ENCODE results near the gene ARMH4. TPM values are rescaled to one million over a fixed set of nuclear protein-coding genes. Genes with fewer than 3 reads are reported as not detected.

ARMH4 gene
- polyA plus RNA-seq, 3 donors = 0.07 TPM; not detected in 2

DNA sequence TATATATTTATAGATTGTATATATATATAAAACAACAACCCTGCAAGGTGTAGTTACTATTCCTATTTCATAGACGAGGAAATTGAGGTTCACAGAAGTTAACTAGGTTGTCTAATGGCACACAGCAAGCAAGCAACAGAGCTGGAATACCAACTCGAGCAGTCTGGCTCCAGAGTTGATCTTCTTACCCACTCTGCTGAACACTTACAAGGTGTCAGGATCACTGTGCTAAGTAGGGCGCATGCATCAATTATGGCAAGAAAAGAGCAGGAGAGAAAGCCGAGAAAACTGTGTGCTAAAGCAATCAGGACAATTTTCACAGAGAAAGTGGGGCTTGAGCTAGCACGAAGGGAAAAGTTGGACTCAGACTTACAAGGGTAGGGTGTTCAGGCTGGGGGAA lies 15.9 kb upstream of the ARMH4 start:
- peaks cover 3 to 7% (median 4%) of the 10 kb centered on the region in 3 donors for H3K27me3 Mint-ChIP-seq (ENCODE audit: low read depth in 3 of 3)

DNA sequence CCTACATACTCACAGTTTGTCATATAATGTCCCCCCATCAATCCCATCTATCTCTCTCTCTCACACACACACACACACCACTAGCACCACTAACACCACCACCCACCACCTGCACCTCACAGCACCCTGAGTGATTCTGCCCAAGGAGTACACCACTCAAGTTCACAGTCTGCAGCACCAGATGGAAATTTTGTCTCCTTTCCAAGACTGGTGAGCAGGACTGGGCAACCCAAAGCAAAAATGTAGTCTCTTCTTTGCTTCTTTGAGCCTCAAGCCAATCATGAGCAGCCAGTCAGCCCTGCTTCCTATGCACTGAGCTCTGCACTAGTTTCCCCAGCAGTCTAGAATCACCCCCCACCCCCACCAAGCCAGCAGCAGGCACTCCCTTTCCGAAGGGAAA lies 15.0 kb upstream of the ARMH4 start:
- Mint-ChIP-seq H3K27ac (no peak overlapping the region), H3K4me1 (peaks cover 4% of the 10 kb centered on the region), H3K27me3 (ENCODE audit: low read depth in 3 of 3) (peaks cover 3 to 7% (median 4%) of the 10 kb centered on the region in 3 donors), H3K4me3 (no peak overlapping the region), H3K36me3 (no peaks in the 10 kb centered on the region), H3K9me3 (peaks cover 0 to 3% (median 1%) of the 10 kb centered on the region in 7 donors)
- intact Hi-C loops (cut with micrococcal nuclease) = no loop called here
- no peaks in the 10 kb centered on the region for H3K4me1 ChIP-seq (ENCODE audit: control insufficient read depth in 1 of 2, insufficient read depth in 2 of 2, low read length in 2 of 2)
- DNase-seq = no peak
- H3K36me3 ChIP-seq (replicated peaks in 1 of 2; ENCODE audit: control insufficient read depth in 1 of 2, insufficient read depth in 2 of 2, low read length in 2 of 2) = no peaks in the 10 kb centered on the region
- no peak overlapping the region for H3K4me2 ChIP-seq (replicated peaks; ENCODE audit: extremely low read depth, low read length, poor library complexity, severe bottlenecking)
- WGBS (ENCODE audit: insufficient coverage) = no CpG with 5 or more reads among the region's 1 CpG
- no peaks in the 10 kb centered on the region for H3K27me3 ChIP-seq (ENCODE audit: control insufficient read depth in 2 of 2, insufficient read depth in 2 of 2, low read length in 2 of 2)
- H3K79me2 ChIP-seq (ENCODE audit: insufficient read depth, low read length) = no peaks in the 10 kb centered on the region
- H3K9me3 ChIP-seq (replicated peaks in 1 of 2; ENCODE audit: control insufficient read depth in 1 of 2, insufficient read depth in 1 of 2, low read length in 2 of 2) = no peaks in the 10 kb centered on the region
- H2AFZ ChIP-seq (ENCODE audit: insufficient read depth, low read depth, low read length, poor library complexity, severe bottlenecking) = no peak overlapping the region
- H3K27ac ChIP-seq (ENCODE audit: low read depth in 1 of 2, low read length in 2 of 2) = no peak overlapping the region
- H3K4me3 ChIP-seq (replicated peaks in 1 of 3; ENCODE audit: low read depth in 2 of 3, low read length in 3 of 3) = no peak overlapping the region
- TF ChIP-seq, protein P1, sequence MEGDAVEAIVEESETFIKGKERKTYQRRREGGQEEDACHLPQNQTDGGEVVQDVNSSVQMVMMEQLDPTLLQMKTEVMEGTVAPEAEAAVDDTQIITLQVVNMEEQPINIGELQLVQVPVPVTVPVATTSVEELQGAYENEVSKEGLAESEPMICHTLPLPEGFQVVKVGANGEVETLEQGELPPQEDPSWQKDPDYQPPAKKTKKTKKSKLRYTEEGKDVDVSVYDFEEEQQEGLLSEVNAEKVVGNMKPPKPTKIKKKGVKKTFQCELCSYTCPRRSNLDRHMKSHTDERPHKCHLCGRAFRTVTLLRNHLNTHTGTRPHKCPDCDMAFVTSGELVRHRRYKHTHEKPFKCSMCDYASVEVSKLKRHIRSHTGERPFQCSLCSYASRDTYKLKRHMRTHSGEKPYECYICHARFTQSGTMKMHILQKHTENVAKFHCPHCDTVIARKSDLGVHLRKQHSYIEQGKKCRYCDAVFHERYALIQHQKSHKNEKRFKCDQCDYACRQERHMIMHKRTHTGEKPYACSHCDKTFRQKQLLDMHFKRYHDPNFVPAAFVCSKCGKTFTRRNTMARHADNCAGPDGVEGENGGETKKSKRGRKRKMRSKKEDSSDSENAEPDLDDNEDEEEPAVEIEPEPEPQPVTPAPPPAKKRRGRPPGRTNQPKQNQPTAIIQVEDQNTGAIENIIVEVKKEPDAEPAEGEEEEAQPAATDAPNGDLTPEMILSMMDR (IDR thresholded peaks at IDR 0.05) = no peak
- no peak overlapping the region for H3K9ac ChIP-seq (ENCODE audit: insufficient read depth, low read length, poor library complexity, severe bottlenecking)
- no peaks in the 10 kb centered on the region for H4K20me1 ChIP-seq (ENCODE audit: insufficient read depth, low read length)

More for the DNA sequence above, 15.9 kb upstream of the ARMH4 start:
- intact Hi-C loops (cut with micrococcal nuclease) = no loop called here
- Histone ChIP-seq H3K36me3 (replicated peaks in 1 of 2; ENCODE audit: control insufficient read depth in 1 of 2, insufficient read depth in 2 of 2, low read length in 2 of 2) (no peaks in the 10 kb centered on the region), H3K27ac (ENCODE audit: low read depth in 1 of 2, low read length in 2 of 2) (no peak overlapping the region), H3K9ac (ENCODE audit: insufficient read depth, low read length, poor library complexity, severe bottlenecking) (no peak overlapping the region), H2AFZ (ENCODE audit: insufficient read depth, low read depth, low read length, poor library complexity, severe bottlenecking) (no peak overlapping the region), H3K4me3 (replicated peaks in 1 of 3; ENCODE audit: low read depth in 2 of 3, low read length in 3 of 3) (no peak overlapping the region), H3K4me1 (ENCODE audit: control insufficient read depth in 1 of 2, insufficient read depth in 2 of 2, low read length in 2 of 2) (no peaks in the 10 kb centered on the region), H3K79me2 (ENCODE audit: insufficient read depth, low read length) (no peaks in the 10 kb centered on the region), H3K9me3 (replicated peaks in 1 of 2; ENCODE audit: control insufficient read depth in 1 of 2, insufficient read depth in 1 of 2, low read length in 2 of 2) (no peaks in the 10 kb centered on the region), H3K4me2 (replicated peaks; ENCODE audit: extremely low read depth, low read length, poor library complexity, severe bottlenecking) (no peak overlapping the region), H3K27me3 (ENCODE audit: control insufficient read depth in 2 of 2, insufficient read depth in 2 of 2, low read length in 2 of 2) (no peaks in the 10 kb centered on the region), H4K20me1 (ENCODE audit: insufficient read depth, low read length) (no peaks in the 10 kb centered on the region)
- TF ChIP-seq, protein P1 (IDR thresholded peaks at IDR 0.05) = no peak
- H3K4me3 Mint-ChIP-seq = no peak overlapping the region
- no peak overlapping the region for H3K27ac Mint-ChIP-seq
- WGBS (ENCODE audit: insufficient coverage) = 92% methylated on average over 4 of the region's 5 CpGs
- peaks cover 4% of the 10 kb centered on the region for H3K4me1 Mint-ChIP-seq
- no peaks in the 10 kb centered on the region for H3K36me3 Mint-ChIP-seq
- H3K9me3 Mint-ChIP-seq = peaks cover 0 to 3% (median 1%) of the 10 kb centered on the region in 7 donors
- DNase-seq = no peak

All from CD14-positive monocyte (primary cell).